Heart right ventricle (tissue), 16 donors: Measurements from ENCODE around the gene RXRA. TPM values are rescaled to one million over a fixed set of nuclear protein-coding genes. Genes with fewer than 3 reads are reported as not detected.

Experiments
- ATAC-seq, 8 donors: fragments of 200-7000 bp; cut with Tn5 transposase; one replicate each; pipeline ENCODE4 v1.9.1; 2020; ENCODE audit warnings: mild to moderate bottlenecking in 8 of 8, moderate library complexity in 8 of 8, moderate number of reproducible peaks in 1 of 8
- DNase-seq, 2 donors: peaks; one replicate each; pipeline ENCODE4 v3.0.0-alpha.2; 2020
- H3K27ac ChIP-seq, 10 donors: fragments of 200-600 bp; sonication (generic) in 2 of 10; one replicate each; pipeline versions ENCODE4 v1.5.0 to v1.8.0; 2020 to 2022; ENCODE audit warnings: mild to moderate bottlenecking in 3 of 10
- H3K27me3 ChIP-seq, 7 donors: fragments of 200-600 bp; one replicate each; pipeline ENCODE4 v1.8.0; 2021 to 2022; ENCODE audit warnings: mild to moderate bottlenecking in 2 of 7
- H3K36me3 ChIP-seq, 9 donors: fragments of 200-600 bp; sonication (generic) in 1 of 9; one replicate each; pipeline versions ENCODE4 v1.5.0 to v1.8.0; 2020 to 2022; ENCODE audit warnings: mild to moderate bottlenecking in 2 of 9
- H3K4me1 ChIP-seq, 9 donors: fragments of 200-600 bp; sonication (generic) in 1 of 9; one replicate each; pipeline versions ENCODE4 v1.5.0 to v1.8.0; 2020 to 2022; ENCODE audit warnings: mild to moderate bottlenecking in 4 of 9
- H3K4me3 ChIP-seq, 10 donors: fragments of 200-600 bp; sonication (generic) in 2 of 10; one replicate each; pipeline versions ENCODE4 v1.5.0 to v1.8.0; 2020 to 2022; ENCODE audit warnings: mild to moderate bottlenecking in 7 of 10, moderate library complexity in 2 of 10
- H3K9me3 ChIP-seq, 11 donors: fragments of 200-600 bp in 10 of 11; sonication (generic) in 2 of 11; one replicate each; pipeline versions ENCODE4 v1.5.0 to v1.8.0; 2013 to 2022; ENCODE audit warnings: mild to moderate bottlenecking in 2 of 11, control low read depth in 1 of 11, moderate library complexity in 1 of 11
- CTCF ChIP-seq, 9 donors: fragments of 200-600 bp; sonication (generic) in 2 of 9; IDR thresholded peaks; one replicate each; pipeline versions ENCODE4 v1.5.0 to v1.8.0; 2021 to 2022; ENCODE audit warnings: antibody characterized with exemption in 9 of 9, mild to moderate bottlenecking in 5 of 9, moderate library complexity in 1 of 9
- WGBS, 2 donors: extraction: QIAGEN DNeasy Blood & Tissue Kit; methylation state at CpG; one replicate each; pipeline ENCODE4 v1.1.7; 2013; ENCODE audit warnings: inconsistent platforms in 1 of 2; 5-methylcytosine and 5-hydroxymethylcytosine counted together
- intact Hi-C, 10 donors: fragments of 100-400 bp; cut with DNase I; formaldehyde crosslinking; loops; one replicate each; pipeline versions ENCODE4 v1.11.1 to v1.14.2; 2022
- polyA plus RNA-seq, 2 donors: library from polyadenylated mRNA; stranded (reverse); fragments of 200-250 nt; gene quantifications; one replicate each; pipeline ENCODE4 v1.2.3, GENCODE V29; 2013
- total RNA-seq, 10 donors: library from RNA; stranded (reverse); fragmentation: NEBNext Ultra II Directional in 3 of 10; extraction: Animal tissue kit (Norgen Biotek cat#: 25700) in 3 of 10; gene quantifications; one replicate each; pipeline versions ENCODE4 v1.2.1 to v1.2.4, GENCODE V29; 2021 to 2023
- donor health status: Arrhythmogenic right ventricular cardiomyopathy.
- donor health status: ischemic (EF 13 %, LVEDD 7.1; RV severe dilation, severe dysfunction).
- donor health status: healthy with polysubstance abuse.
- donor health status: DM: no; HTN: yes; CAD: no.
- donor health status: DM: no; HTN: no; CAD: no.
- donor health status: ischemic (EF 25% LVEDD 6.9; RV normal size, moderate dysfunction).
- donor health status: ischemic (EF 25% LVEDD 5.7; RV mildly dilated, moderate dysfunction).
- donor health status: healthy.
- donor health status: DM: yes; HTN: yes; CAD: no.
- donor health status: Ischemic cardiomyopathy.
- donor health status: ischemic (EF 35%, LVEDD 5.7; RV mildly dilated, moderate dysfunction).
- donor health status: nonischemic (EF 11% LVEDD 7.7; RV severe dilation, severe dysfunction).
- donor health status: DM: yes; HTN: yes; CAD: no.
- donor health status: PGD.
- donor health status: ischemic (EF 29% LVEDD 5.4; RV normal size, mild dysfunction).
- donor health status: nonischemic (EF 23%, LVEDD 6.1; RV moderate dilation, normal function).

RXRA gene
- total and polyA plus RNA-seq, 12 donors = 22.6 to 92.3 (median 42.0) TPM

GRCh38 chr9:134423749-134424148 is 97.5 kb downstream of the RXRA start:
- no peaks in the 10 kb centered on the region for H3K9me3 ChIP-seq
- DNase-seq (no peak), ATAC-seq (no peak)
- no peaks in the 10 kb centered on the region for H3K27me3 ChIP-seq
- H3K27ac ChIP-seq = no peak overlapping the region
- TF ChIP-seq CTCF (IDR thresholded peaks at IDR 0.05) = no peak
- H3K4me3 ChIP-seq = no peak overlapping the region
- intact Hi-C loops = no loop called here
- 85 to 89% methylated on average over 15 of the region's 15 CpGs for WGBS, 2 donors
- peaks cover 0 to 74% (median 0%) of the 10 kb centered on the region in 9 donors for H3K36me3 ChIP-seq
- peaks cover 0 to 34% (median 20%) of the 10 kb centered on the region in 9 donors for H3K4me1 ChIP-seq

- no peaks in the 10 kb centered on the region for H3K9me3 ChIP-seq
- H3K4me1 ChIP-seq = peaks cover 0 to 33% (median 16%) of the 10 kb centered on the region in 9 donors
- H3K27me3 ChIP-seq = no peaks in the 10 kb centered on the region
- no peak for ATAC-seq
- no peak overlapping the region for H3K4me3 ChIP-seq
- no peak for DNase-seq
- H3K36me3 ChIP-seq = peaks cover 0 to 74% (median 5%) of the 10 kb centered on the region in 9 donors
- WGBS, 2 donors = 82 to 83% methylated on average over 9 of the region's 9 CpGs
- TF ChIP-seq CTCF (IDR thresholded peaks at IDR 0.05) = no peak
- intact Hi-C loops = no loop called here
- no peak overlapping the region for H3K27ac ChIP-seq
These were observed 98.6 kb downstream of the RXRA start for GRCh38 chr9:134424818-134425217.

GRCh38 chr9:134425401-134425800 is 99.1 kb downstream of the RXRA start:
- Histone ChIP-seq H3K4me3 (no peak overlapping the region), H3K4me1 (peaks cover 0 to 33% (median 17%) of the 10 kb centered on the region in 9 donors), H3K27me3 (no peaks in the 10 kb centered on the region), H3K36me3 (peaks cover 0 to 74% (median 5%) of the 10 kb centered on the region in 9 donors), H3K27ac (no peak overlapping the region), H3K9me3 (no peaks in the 10 kb centered on the region)
- WGBS, 2 donors = 62 to 67% methylated on average over 8 to 9 of the region's 9 CpGs
- no peak for DNase-seq
- no peak for TF ChIP-seq CTCF (IDR thresholded peaks at IDR 0.05)
- ATAC-seq = no peak
- intact Hi-C loops = no loop called here

GRCh38 chr9:134425812-134426211 is 99.6 kb downstream of the RXRA start:
- Histone ChIP-seq H3K36me3 (peaks cover 0 to 74% (median 5%) of the 10 kb centered on the region in 9 donors), H3K27me3 (no peaks in the 10 kb centered on the region)
- 88 to 90% methylated on average over 9 of the region's 9 CpGs for WGBS, 2 donors

More at GRCh38 chr9:134425812-134426211, 99.6 kb downstream of the RXRA start:
- Histone ChIP-seq H3K27ac (no peak overlapping the region), H3K9me3 (no peaks in the 10 kb centered on the region), H3K4me3 (no peak overlapping the region), H3K4me1 (peaks cover 0 to 36% (median 20%) of the 10 kb centered on the region in 9 donors)
- ATAC-seq = no peak
- TF ChIP-seq CTCF (IDR thresholded peaks at IDR 0.05) = no peak
- no peak for DNase-seq
- intact Hi-C loops = no loop called here
